ENCODE results near the gene TBX15.

The TBX15 gene

DNA sequence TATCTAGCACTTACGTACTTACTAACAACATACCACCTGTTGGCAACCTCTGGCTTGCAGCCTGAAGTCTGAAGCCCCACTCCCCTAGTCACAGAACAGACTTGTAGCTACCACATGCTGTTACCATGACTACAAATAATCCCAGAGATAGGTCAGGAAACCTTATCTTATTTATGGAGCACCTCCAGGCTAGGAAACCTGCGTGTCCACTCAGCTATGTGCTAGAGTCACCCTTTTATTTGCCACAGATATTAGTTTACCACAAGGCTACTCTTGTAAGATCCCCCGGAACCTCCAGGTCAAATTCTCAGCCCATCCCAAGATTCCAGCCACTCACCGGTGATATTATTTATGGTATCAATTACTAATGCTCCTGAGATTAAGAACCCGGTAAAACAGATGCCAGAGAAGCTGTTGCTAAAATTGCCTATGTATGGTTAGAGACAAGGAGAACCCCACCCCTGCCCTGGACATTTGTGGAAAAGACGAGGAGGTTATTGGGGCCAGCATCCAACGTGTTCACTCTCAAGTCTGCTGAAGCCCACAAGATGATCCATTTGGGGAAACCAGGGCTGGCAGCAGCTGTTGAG, 116.5 kb downstream of the TBX15 start:
- TF ChIP-seq FOXP2 (optimal IDR thresholded peaks at IDR 0.05; ENCODE audit: borderline replicate concordance, extremely low read depth, extremely low read length, insufficient read depth): no peak
- TF ChIP-seq POLR2AphosphoS5 (IDR thresholded peaks at IDR 0.05; ENCODE audit: low read depth, low read length): no peak
- no peak for TF ChIP-seq TAF1 (IDR thresholded peaks at IDR 0.05; ENCODE audit: borderline replicate concordance, insufficient read depth, low read length)
- TF ChIP-seq SIN3A (IDR thresholded peaks at IDR 0.05; ENCODE audit: borderline replicate concordance, insufficient read depth, low read length): no peak
- TF ChIP-seq REST (IDR thresholded peaks at IDR 0.05; ENCODE audit: insufficient read depth in 1 of 2, low read depth in 2 of 2, low read length in 2 of 2): no peak

DNA sequence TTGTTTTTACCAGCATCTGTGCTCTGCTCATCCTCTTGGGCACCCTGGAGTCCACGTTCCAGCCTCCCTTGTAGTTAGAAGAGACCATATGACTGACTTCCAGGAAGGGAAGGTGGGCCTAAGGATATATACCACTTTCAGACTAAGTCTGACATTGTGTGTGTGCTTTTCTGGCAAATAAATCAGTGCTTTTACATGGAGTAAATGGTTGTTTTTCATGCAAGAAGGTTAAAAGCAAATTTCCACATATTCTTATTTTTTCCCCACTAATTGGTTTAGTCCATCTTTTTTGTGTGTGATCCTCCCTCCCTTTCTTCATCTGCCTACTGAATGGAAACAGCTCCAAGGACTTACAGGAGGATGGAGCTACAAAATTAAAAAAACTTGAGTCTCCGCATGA, 119.8 kb downstream of the TBX15 start:
- TF ChIP-seq POLR2AphosphoS5 (IDR thresholded peaks at IDR 0.05; ENCODE audit: low read depth, low read length) (no peak), SIN3A (IDR thresholded peaks at IDR 0.05; ENCODE audit: borderline replicate concordance, insufficient read depth, low read length) (no peak)

DNA sequence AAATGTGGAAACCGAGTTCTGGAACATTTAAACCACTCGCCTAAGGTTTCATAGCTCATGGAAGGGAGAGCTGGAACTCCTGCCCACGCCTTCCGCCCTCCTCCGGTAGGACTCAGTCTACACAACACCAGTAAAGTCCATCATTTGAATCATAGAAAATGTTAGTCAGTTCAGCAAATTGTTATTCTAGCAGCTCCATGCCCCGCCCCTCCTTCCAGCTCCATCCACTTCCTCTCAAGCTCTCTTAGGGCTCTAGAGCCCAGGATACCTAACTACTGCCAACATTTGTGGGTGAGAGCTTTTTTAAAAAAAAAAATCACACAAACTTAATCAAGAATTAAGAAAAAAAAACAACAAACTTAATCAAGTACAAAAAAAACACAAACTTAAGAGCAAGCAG, 121.8 kb downstream of the TBX15 start:
- TF ChIP-seq SIN3A (IDR thresholded peaks at IDR 0.05; ENCODE audit: borderline replicate concordance, insufficient read depth, low read length) (no peak), FOXP2 (optimal IDR thresholded peaks at IDR 0.05; ENCODE audit: borderline replicate concordance, extremely low read depth, extremely low read length, insufficient read depth) (no peak), TAF1 (IDR thresholded peaks at IDR 0.05; ENCODE audit: borderline replicate concordance, insufficient read depth, low read length) (no peak), POLR2AphosphoS5 (IDR thresholded peaks at IDR 0.05; ENCODE audit: low read depth, low read length) (no peak), REST (IDR thresholded peaks at IDR 0.05; ENCODE audit: insufficient read depth in 1 of 2, low read depth in 2 of 2, low read length in 2 of 2) (no peak)

DNA sequence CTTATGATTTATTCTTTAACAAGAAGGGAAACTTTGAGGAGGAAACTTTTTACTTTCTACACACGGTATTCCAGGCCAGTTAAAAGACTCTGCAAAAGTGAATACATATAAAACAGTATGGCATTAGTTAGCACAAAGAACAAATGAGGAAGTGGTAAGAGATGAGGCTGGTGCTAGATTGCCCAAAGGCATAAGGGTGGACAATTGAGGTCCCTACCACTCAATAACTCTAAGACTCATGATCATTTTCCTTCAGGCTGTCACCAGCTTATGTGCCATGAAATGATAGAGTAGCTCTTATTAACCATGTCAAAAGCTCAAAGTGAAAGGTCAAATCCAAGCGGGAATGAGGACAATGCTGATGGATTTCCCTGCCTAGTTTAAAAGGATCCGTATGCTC, 124.5 kb downstream of the TBX15 start:
- no peak for TF ChIP-seq FOXP2 (optimal IDR thresholded peaks at IDR 0.05; ENCODE audit: borderline replicate concordance, extremely low read depth, extremely low read length, insufficient read depth)
- TF ChIP-seq POLR2AphosphoS5 (IDR thresholded peaks at IDR 0.05; ENCODE audit: low read depth, low read length): no peak
- TF ChIP-seq TAF1 (IDR thresholded peaks at IDR 0.05; ENCODE audit: borderline replicate concordance, insufficient read depth, low read length): no peak
- TF ChIP-seq SIN3A (IDR thresholded peaks at IDR 0.05; ENCODE audit: borderline replicate concordance, insufficient read depth, low read length): no peak
- TF ChIP-seq REST (IDR thresholded peaks at IDR 0.05; ENCODE audit: insufficient read depth in 1 of 2, low read depth in 2 of 2, low read length in 2 of 2): no peak

DNA sequence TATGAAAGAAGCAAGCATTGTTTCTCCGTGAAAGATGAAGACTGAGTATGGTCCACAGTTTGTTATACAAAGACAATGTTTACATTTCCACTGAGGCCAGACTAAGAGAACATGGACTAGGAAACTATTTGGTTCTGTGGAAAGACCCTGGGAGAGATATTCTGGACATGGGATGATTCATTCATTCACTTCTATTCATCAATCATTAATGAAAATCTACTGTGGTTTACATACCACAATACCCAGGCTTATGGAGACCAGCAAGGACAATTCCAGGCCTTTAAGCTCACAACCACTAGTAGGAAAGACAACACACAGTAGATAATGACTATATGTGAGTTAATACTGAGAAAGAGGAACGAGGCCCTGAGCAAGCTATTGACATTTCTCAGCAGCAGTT, 125.4 kb downstream of the TBX15 start:
- TF ChIP-seq POLR2AphosphoS5 (IDR thresholded peaks at IDR 0.05; ENCODE audit: low read depth, low read length): no peak
- TF ChIP-seq REST (IDR thresholded peaks at IDR 0.05; ENCODE audit: insufficient read depth in 1 of 2, low read depth in 2 of 2, low read length in 2 of 2): no peak
- TF ChIP-seq SIN3A (IDR thresholded peaks at IDR 0.05; ENCODE audit: borderline replicate concordance, insufficient read depth, low read length): no peak
- no peak for TF ChIP-seq TAF1 (IDR thresholded peaks at IDR 0.05; ENCODE audit: borderline replicate concordance, insufficient read depth, low read length)
- no peak for TF ChIP-seq FOXP2 (optimal IDR thresholded peaks at IDR 0.05; ENCODE audit: borderline replicate concordance, extremely low read depth, extremely low read length, insufficient read depth)

Data from PFSK-1 (cell line).